Measurements from ENCODE around the gene XYLT1.

XYLT1 gene

DNA sequence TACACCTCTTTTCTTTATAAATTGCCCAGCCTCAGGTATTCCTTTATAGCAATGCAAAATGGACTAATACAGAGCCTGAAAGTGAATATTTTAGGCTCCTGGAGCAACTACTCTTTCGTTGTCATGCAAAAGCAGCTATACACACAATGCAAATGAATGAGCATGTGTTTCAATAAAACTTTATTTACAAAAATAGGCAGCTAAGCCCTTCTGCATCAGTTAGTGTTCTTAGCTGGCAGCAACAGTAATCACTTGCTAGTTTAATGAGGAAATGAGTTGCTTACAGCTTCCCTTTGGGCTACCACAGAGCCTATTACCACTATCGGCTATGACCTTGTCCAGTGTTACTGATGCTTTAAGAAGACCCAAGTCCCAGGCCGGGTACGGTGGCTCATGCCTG lies 402.9 kb downstream of the XYLT1 start (continued):
- TF ChIP-seq, protein P1, sequence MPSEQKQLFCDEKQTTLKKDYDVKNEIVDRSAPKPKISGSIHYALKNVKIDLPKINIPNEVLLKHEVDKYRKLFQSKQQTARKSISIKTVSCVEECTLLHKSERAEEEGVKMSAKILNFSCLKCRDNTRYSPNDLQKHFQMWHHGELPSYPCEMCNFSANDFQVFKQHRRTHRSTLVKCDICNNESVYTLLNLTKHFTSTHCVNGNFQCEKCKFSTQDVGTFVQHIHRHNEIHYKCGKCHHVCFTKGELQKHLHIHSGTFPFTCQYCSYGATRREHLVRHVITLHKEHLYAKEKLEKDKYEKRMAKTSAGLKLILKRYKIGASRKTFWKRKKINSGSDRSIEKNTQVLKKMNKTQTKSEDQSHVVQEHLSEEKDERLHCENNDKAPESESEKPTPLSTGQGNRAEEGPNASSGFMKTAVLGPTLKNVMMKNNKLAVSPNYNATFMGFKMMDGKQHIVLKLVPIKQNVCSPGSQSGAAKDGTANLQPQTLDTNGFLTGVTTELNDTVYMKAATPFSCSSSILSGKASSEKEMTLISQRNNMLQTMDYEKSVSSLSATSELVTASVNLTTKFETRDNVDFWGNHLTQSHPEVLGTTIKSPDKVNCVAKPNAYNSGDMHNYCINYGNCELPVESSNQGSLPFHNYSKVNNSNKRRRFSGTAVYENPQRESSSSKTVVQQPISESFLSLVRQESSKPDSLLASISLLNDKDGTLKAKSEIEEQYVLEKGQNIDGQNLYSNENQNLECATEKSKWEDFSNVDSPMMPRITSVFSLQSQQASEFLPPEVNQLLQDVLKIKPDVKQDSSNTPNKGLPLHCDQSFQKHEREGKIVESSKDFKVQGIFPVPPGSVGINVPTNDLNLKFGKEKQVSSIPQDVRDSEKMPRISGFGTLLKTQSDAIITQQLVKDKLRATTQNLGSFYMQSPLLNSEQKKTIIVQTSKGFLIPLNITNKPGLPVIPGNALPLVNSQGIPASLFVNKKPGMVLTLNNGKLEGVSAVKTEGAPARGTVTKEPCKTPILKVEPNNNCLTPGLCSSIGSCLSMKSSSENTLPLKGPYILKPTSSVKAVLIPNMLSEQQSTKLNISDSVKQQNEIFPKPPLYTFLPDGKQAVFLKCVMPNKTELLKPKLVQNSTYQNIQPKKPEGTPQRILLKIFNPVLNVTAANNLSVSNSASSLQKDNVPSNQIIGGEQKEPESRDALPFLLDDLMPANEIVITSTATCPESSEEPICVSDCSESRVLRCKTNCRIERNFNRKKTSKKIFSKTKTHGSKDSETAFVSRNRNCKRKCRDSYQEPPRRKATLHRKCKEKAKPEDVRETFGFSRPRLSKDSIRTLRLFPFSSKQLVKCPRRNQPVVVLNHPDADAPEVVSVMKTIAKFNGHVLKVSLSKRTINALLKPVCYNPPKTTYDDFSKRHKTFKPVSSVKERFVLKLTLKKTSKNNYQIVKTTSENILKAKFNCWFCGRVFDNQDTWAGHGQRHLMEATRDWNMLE (tag by site-specific recombination; conservative IDR thresholded peaks at IDR 0.05; ENCODE audit: low read depth), result no peak
- TF ChIP-seq, protein P2, sequence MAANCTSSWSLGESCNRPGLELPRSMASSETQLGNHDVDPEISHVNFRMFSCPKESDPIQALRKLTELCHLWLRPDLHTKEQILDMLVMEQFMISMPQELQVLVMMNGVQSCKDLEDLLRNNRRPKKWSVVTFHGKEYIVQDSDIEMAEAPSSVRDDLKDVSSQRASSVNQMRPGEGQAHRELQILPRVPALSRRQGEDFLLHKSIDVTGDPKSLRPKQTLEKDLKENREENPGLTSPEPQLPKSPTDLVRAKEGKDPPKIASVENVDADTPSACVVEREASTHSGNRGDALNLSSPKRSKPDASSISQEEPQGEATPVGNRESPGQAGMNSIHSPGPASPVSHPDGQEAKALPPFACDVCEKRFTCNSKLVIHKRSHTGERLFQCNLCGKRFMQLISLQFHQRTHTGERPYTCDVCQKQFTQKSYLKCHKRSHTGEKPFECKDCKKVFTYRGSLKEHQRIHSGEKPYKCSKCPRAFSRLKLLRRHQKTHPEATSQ (tag by site-specific recombination; IDR thresholded peaks at IDR 0.05), result no peak
- no peak for TF ChIP-seq ZNF624 (tag by site-specific recombination; IDR thresholded peaks at IDR 0.05)
- TF ChIP-seq YY1 (tag by site-specific recombination; IDR thresholded peaks at IDR 0.05), result no peak

DNA sequence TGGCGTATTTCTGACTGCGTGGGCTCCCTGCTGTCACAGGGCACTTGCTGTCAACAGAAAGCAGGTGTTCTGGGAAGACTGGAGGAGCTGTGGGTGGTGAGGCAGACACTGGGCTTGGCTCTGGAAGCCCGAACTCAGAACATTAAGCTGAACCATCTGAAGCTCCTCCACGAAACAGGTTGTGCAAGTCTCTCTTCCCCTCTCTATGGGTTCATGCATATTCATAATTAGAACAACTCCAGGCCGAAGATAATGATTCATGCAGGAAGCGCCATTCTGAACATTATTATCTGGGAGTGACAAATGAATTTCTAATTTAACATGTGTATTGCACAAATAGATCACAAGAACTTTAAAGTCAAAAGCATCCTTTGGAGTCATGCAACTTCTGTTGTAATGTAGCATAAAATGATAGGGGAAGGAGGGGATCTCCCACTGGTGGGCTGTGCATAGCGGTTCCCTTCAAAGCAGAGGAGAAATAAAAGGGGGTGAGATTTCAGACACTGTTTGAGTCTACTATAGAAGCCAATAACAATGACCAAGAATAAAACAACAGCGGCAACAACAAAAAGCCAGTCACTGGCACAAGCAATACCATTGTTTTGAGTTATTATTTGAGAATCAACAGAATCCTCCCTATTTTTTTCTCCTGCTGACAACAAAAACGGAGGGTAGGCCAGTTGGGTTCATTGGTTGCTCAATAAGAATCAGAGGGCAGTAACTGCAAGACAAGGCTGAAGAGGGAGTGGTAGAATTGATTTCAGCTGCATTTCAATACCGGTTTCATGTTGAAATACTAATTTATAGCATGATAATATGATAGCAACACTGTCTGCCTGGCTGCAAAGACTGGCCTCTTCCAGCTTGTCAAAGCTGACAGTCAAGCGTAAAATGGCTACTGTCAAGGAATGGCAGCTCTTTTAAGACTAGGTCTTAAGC lies 407.3 kb downstream of the XYLT1 start:
- no peaks in the 10 kb centered on the region for H3K36me3 ChIP-seq (ENCODE audit: control insufficient read depth in 2 of 2, insufficient read depth in 1 of 2, low read length in 2 of 2)
- TF ChIP-seq, protein P1 (tag by site-specific recombination; conservative IDR thresholded peaks at IDR 0.05; ENCODE audit: low read depth), result no peak
- TF ChIP-seq BCL11A (tag by site-specific recombination; IDR thresholded peaks at IDR 0.05; ENCODE audit: low read depth) (no peak), ZNF311 (tag by site-specific recombination; IDR thresholded peaks at IDR 0.05; ENCODE audit: borderline replicate concordance) (no peak), HOXA7 (CRISPR knock-in tag; IDR thresholded peaks at IDR 0.05; ENCODE audit: borderline replicate concordance) (no peak), ZNF624 (tag by site-specific recombination; IDR thresholded peaks at IDR 0.05) (no peak), ZNF248 (tag by site-specific recombination; IDR thresholded peaks at IDR 0.05) (no peak), GLIS1 (tag by site-specific recombination; IDR thresholded peaks at IDR 0.05) (no peak), KLF8 (tag by site-specific recombination; IDR thresholded peaks at IDR 0.05) (no peak)
- TF ChIP-seq, protein P3, sequence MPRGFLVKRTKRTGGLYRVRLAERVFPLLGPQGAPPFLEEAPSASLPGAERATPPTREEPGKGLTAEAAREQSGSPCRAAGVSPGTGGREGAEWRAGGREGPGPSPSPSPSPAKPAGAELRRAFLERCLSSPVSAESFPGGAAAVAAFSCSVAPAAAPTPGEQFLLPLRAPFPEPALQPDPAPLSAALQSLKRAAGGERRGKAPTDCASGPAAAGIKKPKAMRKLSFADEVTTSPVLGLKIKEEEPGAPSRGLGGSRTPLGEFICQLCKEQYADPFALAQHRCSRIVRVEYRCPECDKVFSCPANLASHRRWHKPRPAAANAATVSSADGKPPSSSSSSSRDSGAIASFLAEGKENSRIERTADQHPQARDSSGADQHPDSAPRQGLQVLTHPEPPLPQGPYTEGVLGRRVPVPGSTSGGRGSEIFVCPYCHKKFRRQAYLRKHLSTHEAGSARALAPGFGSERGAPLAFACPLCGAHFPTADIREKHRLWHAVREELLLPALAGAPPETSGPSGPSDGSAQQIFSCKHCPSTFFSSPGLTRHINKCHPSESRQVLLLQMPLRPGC (tag by site-specific recombination; IDR thresholded peaks at IDR 0.05), result no peak
- TF ChIP-seq, protein P4, sequence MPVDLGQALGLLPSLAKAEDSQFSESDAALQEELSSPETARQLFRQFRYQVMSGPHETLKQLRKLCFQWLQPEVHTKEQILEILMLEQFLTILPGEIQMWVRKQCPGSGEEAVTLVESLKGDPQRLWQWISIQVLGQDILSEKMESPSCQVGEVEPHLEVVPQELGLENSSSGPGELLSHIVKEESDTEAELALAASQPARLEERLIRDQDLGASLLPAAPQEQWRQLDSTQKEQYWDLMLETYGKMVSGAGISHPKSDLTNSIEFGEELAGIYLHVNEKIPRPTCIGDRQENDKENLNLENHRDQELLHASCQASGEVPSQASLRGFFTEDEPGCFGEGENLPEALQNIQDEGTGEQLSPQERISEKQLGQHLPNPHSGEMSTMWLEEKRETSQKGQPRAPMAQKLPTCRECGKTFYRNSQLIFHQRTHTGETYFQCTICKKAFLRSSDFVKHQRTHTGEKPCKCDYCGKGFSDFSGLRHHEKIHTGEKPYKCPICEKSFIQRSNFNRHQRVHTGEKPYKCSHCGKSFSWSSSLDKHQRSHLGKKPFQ (tag by site-specific recombination; IDR thresholded peaks at IDR 0.05), result no peak
- H3K4me3 ChIP-seq (ENCODE audit: low read depth, low read length), result no peak overlapping the region
- CTCF ChIA-PET, result no interaction called here
- H3K27ac ChIP-seq (ENCODE audit: extremely low read depth, low read depth, low read length), result no peak overlapping the region
- POLR2A ChIA-PET, result no interaction called here
- H3K9me3 ChIP-seq (ENCODE audit: control insufficient read depth, insufficient read depth, low read depth, low read length), result no peaks in the 10 kb centered on the region
- no peaks in the 10 kb centered on the region for H3K4me1 ChIP-seq (ENCODE audit: control insufficient read depth, insufficient read depth, low read length)

Measured in HEK293 (cell line).